B cell (primary cell): ENCODE measurements around the gene DSCAML1. TPM values are rescaled to one million over a fixed set of nuclear protein-coding genes. Genes with fewer than 3 reads are reported as not detected.

Experiments
- ATAC-seq: fragments of 200-7000 bp; cut with Tn5 transposase; one replicate; pipeline ENCODE4 v1.10.0; 2021; ENCODE audit warnings: low read depth, mild to moderate bottlenecking, moderate number of reproducible peaks, moderate library complexity
- CTCF ChIA-PET: fragments of 350-600 bp; sonication (Branson Sonifier 250); formaldehyde crosslinking; loops from one replicate; lab custom pipeline; 2021; ENCODE audit warnings: antibody characterized with exemption, inconsistent platforms; lab: Charles Lee
- POLR2A ChIA-PET: fragments of 350-600 bp; sonication (Branson Sonifier 250); formaldehyde crosslinking; loops from one replicate; lab custom pipeline; 2021; ENCODE audit warnings: antibody characterized with exemption; lab: Charles Lee
- DNase-seq: peaks from one replicate; pipeline ENCODE4 v3.0.0; 2013
- H2AFZ ChIP-seq: 2 replicates; pipeline ENCODE4 v1.6.1; 2012; ENCODE audit warnings: mild to moderate bottlenecking, low read depth, low read length; ENCODE audit not compliant: insufficient read depth, poor library complexity, severe bottlenecking
- H3K27ac ChIP-seq, 2 donors: 1 replicate in 1 of 2; 2 replicates in 1 of 2; pipeline ENCODE4 v1.5.1; 2012 to 2013; ENCODE audit warnings: low read length in 2 of 2, mild to moderate bottlenecking in 2 of 2, moderate library complexity in 1 of 2
- H3K27me3 ChIP-seq, 4 experiments: fragments of 200-600 bp in 1 of 4; sonication (generic) in 1 of 4; replicated peaks in 1 of 4; 1 replicate in 2 of 4; 2 replicates in 2 of 4; pipeline versions ENCODE4 v1.6.1 to v1.7.0; 2013 to 2016; ENCODE audit warnings: low read length in 3 of 4, mild to moderate bottlenecking in 2 of 4, mixed read lengths in 1 of 4, moderate library complexity in 1 of 4; ENCODE audit not compliant: insufficient read depth in 4 of 4, control insufficient read depth in 3 of 4; ENCODE audit errors: control extremely low read depth in 1 of 4
- H3K36me3 ChIP-seq, 2 experiments: replicated peaks in 1 of 2; 1 replicate in 1 of 2; 2 replicates in 1 of 2; pipeline versions ENCODE4 v1.6.1 to v1.7.1; 2013; ENCODE audit warnings: low read length in 1 of 2; ENCODE audit not compliant: insufficient read depth in 2 of 2, control insufficient read depth in 1 of 2; ENCODE audit errors: control extremely low read depth in 1 of 2, extremely low read depth in 1 of 2
- H3K4me1 ChIP-seq, 2 donors: fragments of 200-600 bp in 1 of 2; sonication (generic) in 1 of 2; 1 replicate in 1 of 2; 2 replicates in 1 of 2; pipeline versions ENCODE4 v1.5.1 to v1.6.1; 2013 to 2017; ENCODE audit warnings: low read length in 2 of 2; ENCODE audit not compliant: control insufficient read depth in 2 of 2, insufficient read depth in 2 of 2
- H3K4me2 ChIP-seq: replicated peaks from 2 replicates; pipeline ENCODE3; 2012; ENCODE audit warnings: mild to moderate bottlenecking, low read depth, low read length; ENCODE audit not compliant: poor library complexity, severe bottlenecking
- H3K4me3 ChIP-seq, 5 experiments: fragments of 200-600 bp in 1 of 5; sonication (generic) in 1 of 5; 1 replicate in 3 of 5; 2 replicates in 2 of 5; pipeline versions ENCODE4 v1.5.1 to v1.7.0; 2011 to 2016; ENCODE audit warnings: low read length in 4 of 5, mild to moderate bottlenecking in 4 of 5, low read depth in 2 of 5, control low read depth in 1 of 5, moderate library complexity in 1 of 5; ENCODE audit not compliant: insufficient read depth in 1 of 5; ENCODE audit errors: control extremely low read depth in 1 of 5, extremely low read depth in 1 of 5
- H3K79me2 ChIP-seq: fragments of 200-600 bp; sonication (generic); one replicate; pipeline ENCODE4 v1.6.0; 2016; ENCODE audit warnings: low read length; ENCODE audit not compliant: control insufficient read depth, insufficient read depth
- H3K9ac ChIP-seq: fragments of 200-600 bp; sonication (generic); 2 replicates; pipeline ENCODE4 v1.6.1; 2017; ENCODE audit warnings: mild to moderate bottlenecking, low read length, moderate library complexity
- H3K9me3 ChIP-seq, 3 donors: one replicate each; pipeline versions ENCODE4 v1.6.1 to v1.7.1; 2013; ENCODE audit warnings: low read length in 2 of 3; ENCODE audit not compliant: control insufficient read depth in 2 of 3, insufficient read depth in 1 of 3; ENCODE audit errors: control extremely low read depth in 1 of 3
- H4K20me1 ChIP-seq: 2 replicates; pipeline ENCODE4 v1.6.0; 2012; ENCODE audit warnings: mild to moderate bottlenecking, low read length; ENCODE audit not compliant: insufficient read depth, control insufficient read depth, poor library complexity, severe bottlenecking
- H3K27ac Mint-ChIP-seq: one replicate; pipeline ENCODE4 v1.8.0; 2021; ENCODE audit warnings: mixed read lengths
- H3K27me3 Mint-ChIP-seq: one replicate; pipeline ENCODE4 v1.8.0; 2021; ENCODE audit warnings: mixed read lengths
- H3K4me1 Mint-ChIP-seq: one replicate; pipeline ENCODE4 v1.8.0; 2021; ENCODE audit warnings: mixed read lengths
- H3K4me3 Mint-ChIP-seq: one replicate; pipeline ENCODE4 v1.8.0; 2021; ENCODE audit warnings: mixed read lengths
- H3K9me3 Mint-ChIP-seq: one replicate; pipeline ENCODE4 v1.8.0; 2022; ENCODE audit warnings: mixed read lengths; ENCODE audit not compliant: insufficient read depth
- EZH2 ChIP-seq: IDR thresholded peaks from 2 replicates; pipeline ENCODE4 v1.6.1; 2012; ENCODE audit warnings: borderline replicate concordance, low read depth, mild to moderate bottlenecking, moderate library complexity, low read length; ENCODE audit not compliant: insufficient read depth, poor library complexity, severe bottlenecking
- WGBS: methylation state at CpG from one replicate; pipeline ENCODE4 v1.1.5; 2013; ENCODE audit warnings: missing lambda C conversion rate; ENCODE audit not compliant: insufficient coverage; 5-methylcytosine and 5-hydroxymethylcytosine counted together
- intact Hi-C: fragments of 100-400 bp; cut with micrococcal nuclease; formaldehyde crosslinking; loops from one replicate; pipeline ENCODE4 v1.10.0; 2022
- polyA plus RNA-seq: library from polyadenylated mRNA; depleted of rRNA; stranded (reverse); fragments of >200 nt; gene quantifications from 2 replicates; pipeline ENCODE4 v1.2.3, GENCODE V29; 2012
- total RNA-seq, 2 donors: library from RNA; stranded (reverse); fragments of 120-200 nt in 1 of 2; gene quantifications; 1 replicate in 1 of 2; 2 replicates in 1 of 2; pipeline versions ENCODE4 v1.2.3 to v1.2.4, GENCODE V29; 2013 to 2022
- TF ChIP-seq, protein P1 (sequence below): fragments of 200-600 bp; IDR thresholded peaks from one replicate; pipeline ENCODE4 v1.8.0; 2022; ENCODE audit warnings: antibody characterized with exemption, mild to moderate bottlenecking

Gene DSCAML1
- total and polyA plus RNA-seq, 2 donors (not counting 1 experiment from before 2014, with no cell fraction given): 1.2 to 6.2 TPM

DNA sequence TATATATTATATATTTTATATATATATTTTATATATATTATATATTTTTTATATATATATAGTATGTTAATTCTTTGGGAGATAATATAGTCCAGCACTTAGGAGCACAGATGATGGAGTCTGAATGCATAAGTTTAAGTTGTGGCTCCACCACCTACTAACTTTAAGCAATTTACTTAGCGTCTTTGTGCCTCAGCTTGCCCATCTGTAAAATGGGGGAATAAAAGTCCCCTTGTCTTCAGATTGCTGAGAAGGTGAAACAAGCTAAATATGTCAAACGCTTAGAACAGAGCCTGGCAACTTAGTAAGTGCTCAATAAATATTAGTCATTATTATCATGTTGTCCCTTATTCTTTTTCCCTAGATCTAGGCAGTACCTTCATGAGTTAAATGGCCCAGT, 27.5 kb downstream of the DSCAML1 start:
- no peak for DNase-seq
- no peaks in the 10 kb centered on the region for H3K4me1 Mint-ChIP-seq
- H3K27ac Mint-ChIP-seq: no peak overlapping the region
- no peak overlapping the region for H3K4me2 ChIP-seq
- no peak for ATAC-seq
- H3K27ac ChIP-seq: no peak overlapping the region
- CTCF ChIA-PET: no interaction called here
- POLR2A ChIA-PET: no interaction called here
- H3K9me3 ChIP-seq: no peaks in the 10 kb centered on the region
- peaks cover 0 to 22% (median 0%) of the 10 kb centered on the region in 4 experiments for H3K27me3 ChIP-seq
- no peak overlapping the region for H3K4me3 Mint-ChIP-seq
- TF ChIP-seq EZH2: no peak
- TF ChIP-seq, protein P1, sequence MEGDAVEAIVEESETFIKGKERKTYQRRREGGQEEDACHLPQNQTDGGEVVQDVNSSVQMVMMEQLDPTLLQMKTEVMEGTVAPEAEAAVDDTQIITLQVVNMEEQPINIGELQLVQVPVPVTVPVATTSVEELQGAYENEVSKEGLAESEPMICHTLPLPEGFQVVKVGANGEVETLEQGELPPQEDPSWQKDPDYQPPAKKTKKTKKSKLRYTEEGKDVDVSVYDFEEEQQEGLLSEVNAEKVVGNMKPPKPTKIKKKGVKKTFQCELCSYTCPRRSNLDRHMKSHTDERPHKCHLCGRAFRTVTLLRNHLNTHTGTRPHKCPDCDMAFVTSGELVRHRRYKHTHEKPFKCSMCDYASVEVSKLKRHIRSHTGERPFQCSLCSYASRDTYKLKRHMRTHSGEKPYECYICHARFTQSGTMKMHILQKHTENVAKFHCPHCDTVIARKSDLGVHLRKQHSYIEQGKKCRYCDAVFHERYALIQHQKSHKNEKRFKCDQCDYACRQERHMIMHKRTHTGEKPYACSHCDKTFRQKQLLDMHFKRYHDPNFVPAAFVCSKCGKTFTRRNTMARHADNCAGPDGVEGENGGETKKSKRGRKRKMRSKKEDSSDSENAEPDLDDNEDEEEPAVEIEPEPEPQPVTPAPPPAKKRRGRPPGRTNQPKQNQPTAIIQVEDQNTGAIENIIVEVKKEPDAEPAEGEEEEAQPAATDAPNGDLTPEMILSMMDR: no peak
- no peaks in the 10 kb centered on the region for H3K4me1 ChIP-seq
- no peaks in the 10 kb centered on the region for H3K36me3 ChIP-seq
- no peaks in the 10 kb centered on the region for H3K79me2 ChIP-seq
- WGBS: no CpG with 5 or more reads among the region's 2 CpGs
- H3K9me3 Mint-ChIP-seq: no peaks in the 10 kb centered on the region
- no peaks in the 10 kb centered on the region for H4K20me1 ChIP-seq
- intact Hi-C loops: no loop called here
- no peak overlapping the region for H3K4me3 ChIP-seq
- H3K27me3 Mint-ChIP-seq: peaks cover 15% of the 10 kb centered on the region
- no peak overlapping the region for H2AFZ ChIP-seq
- no peak overlapping the region for H3K9ac ChIP-seq

DNA sequence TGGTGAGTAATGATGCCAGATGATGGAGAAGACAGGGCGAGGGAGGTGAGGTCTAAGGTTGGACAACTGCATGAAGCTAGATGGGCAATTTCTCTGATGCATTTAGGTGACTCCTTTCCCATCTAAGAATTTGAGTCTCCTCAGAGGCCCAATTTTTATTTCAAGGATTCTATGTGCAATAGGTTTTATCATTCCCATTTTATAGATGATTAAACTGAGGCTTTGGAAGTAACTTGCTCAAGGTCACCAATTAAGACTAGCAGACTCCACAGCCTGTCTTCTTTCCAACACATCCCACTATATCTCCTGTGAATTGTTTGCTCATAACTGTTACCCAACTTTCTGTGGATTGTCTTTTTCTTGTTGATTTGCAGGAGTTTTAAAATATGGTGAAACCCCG, 28.5 kb downstream of the DSCAML1 start:
- WGBS: no CpG with 5 or more reads among the region's 2 CpGs
- Histone ChIP-seq H2AFZ (no peak overlapping the region), H4K20me1 (no peaks in the 10 kb centered on the region), H3K4me2 (no peak overlapping the region), H3K27ac (no peak overlapping the region), H3K4me1 (no peaks in the 10 kb centered on the region), H3K27me3 (peaks cover 0 to 16% (median 0%) of the 10 kb centered on the region in 4 experiments), H3K4me3 (no peak overlapping the region), H3K9me3 (no peaks in the 10 kb centered on the region), H3K79me2 (no peaks in the 10 kb centered on the region), H3K9ac (no peak overlapping the region), H3K36me3 (no peaks in the 10 kb centered on the region)
- DNase-seq (no peak), ATAC-seq (no peak)
- Mint-ChIP-seq H3K27me3 (peaks cover 14% of the 10 kb centered on the region), H3K4me1 (no peaks in the 10 kb centered on the region), H3K4me3 (no peak overlapping the region), H3K9me3 (no peaks in the 10 kb centered on the region), H3K27ac (no peak overlapping the region)
- CTCF ChIA-PET: no interaction called here
- POLR2A ChIA-PET: no interaction called here
- no peak for TF ChIP-seq EZH2
- TF ChIP-seq, protein P1: no peak
- intact Hi-C loops: no loop called here
